Osteocyte (in vitro differentiated cells): ENCODE data around the gene NBPF12. TPM values are rescaled to one million over a fixed set of nuclear protein-coding genes. Genes with fewer than 3 reads are reported as not detected.
"Not testable (repeated sequence)": the region's sequence is repeated elsewhere in the genome, so short reads cannot be mapped to it uniquely, and the experiment has no call there.

Source experiments
- DNase-seq: peaks from one replicate; pipeline ENCODE4 v3.0.0; 2021; ENCODE audit warnings: mixed read lengths; ENCODE audit not compliant: unreplicated experiment; ENCODE audit errors: extremely low spot score
- H3K27ac Mint-ChIP-seq: one replicate; pipeline ENCODE4 v1.8.0; 2021; ENCODE audit warnings: mild to moderate bottlenecking, mixed read lengths; ENCODE audit not compliant: unreplicated experiment
- H3K27me3 Mint-ChIP-seq: one replicate; pipeline ENCODE4 v1.8.0; 2021; ENCODE audit warnings: mixed read lengths; ENCODE audit not compliant: unreplicated experiment
- H3K36me3 Mint-ChIP-seq: one replicate; pipeline ENCODE4 v1.8.0; 2021; ENCODE audit warnings: mixed read lengths; ENCODE audit not compliant: unreplicated experiment
- H3K4me1 Mint-ChIP-seq: one replicate; pipeline ENCODE4 v1.8.0; 2021; ENCODE audit warnings: mixed read lengths; ENCODE audit not compliant: unreplicated experiment
- H3K4me3 Mint-ChIP-seq: one replicate; pipeline ENCODE4 v1.8.0; 2021; ENCODE audit warnings: mild to moderate bottlenecking, moderate library complexity, mixed read lengths; ENCODE audit not compliant: unreplicated experiment
- H3K9me3 Mint-ChIP-seq: one replicate; pipeline ENCODE4 v1.8.0; 2021; ENCODE audit warnings: mixed read lengths; ENCODE audit not compliant: unreplicated experiment
- total RNA-seq: library from RNA; stranded (reverse); gene quantifications from 2 replicates; pipeline ENCODE4 v1.2.1, GENCODE V29; 2021
- TF ChIP-seq, protein P1 (sequence below): fragments of 200-600 bp; sonication (generic); IDR thresholded peaks from 2 replicates; pipeline ENCODE4 v1.5.0; 2021; ENCODE audit warnings: antibody characterized with exemption, mild to moderate bottlenecking, moderate library complexity

The NBPF12 gene
- total RNA-seq, 1 donor from 2014 or later: 10.6 TPM

DNA sequence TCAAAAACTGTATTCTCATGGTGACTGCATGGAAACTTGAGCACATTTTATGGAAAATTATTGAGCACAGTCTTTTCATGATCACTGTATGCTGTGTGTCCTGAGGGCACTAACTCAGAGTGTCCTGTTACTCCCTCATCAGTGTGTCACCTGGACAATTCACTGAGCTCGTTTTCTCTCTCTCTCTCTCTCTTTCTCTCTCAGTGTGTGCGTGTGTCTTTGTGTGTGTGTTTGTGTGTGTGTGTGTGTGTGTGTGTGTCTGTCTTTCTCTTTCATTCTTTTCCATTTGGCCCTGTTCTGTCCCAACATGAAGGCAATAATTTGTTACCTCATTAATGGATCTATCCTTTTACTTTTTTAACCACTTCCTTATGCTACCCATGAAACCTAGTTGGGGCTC, 49.4 kb downstream of the NBPF12 start:
- not testable (repeated sequence) for H3K27me3 Mint-ChIP-seq, DNase-seq, H3K36me3 Mint-ChIP-seq, H3K9me3 Mint-ChIP-seq, H3K4me1 Mint-ChIP-seq, H3K4me3 Mint-ChIP-seq, H3K27ac Mint-ChIP-seq

DNA sequence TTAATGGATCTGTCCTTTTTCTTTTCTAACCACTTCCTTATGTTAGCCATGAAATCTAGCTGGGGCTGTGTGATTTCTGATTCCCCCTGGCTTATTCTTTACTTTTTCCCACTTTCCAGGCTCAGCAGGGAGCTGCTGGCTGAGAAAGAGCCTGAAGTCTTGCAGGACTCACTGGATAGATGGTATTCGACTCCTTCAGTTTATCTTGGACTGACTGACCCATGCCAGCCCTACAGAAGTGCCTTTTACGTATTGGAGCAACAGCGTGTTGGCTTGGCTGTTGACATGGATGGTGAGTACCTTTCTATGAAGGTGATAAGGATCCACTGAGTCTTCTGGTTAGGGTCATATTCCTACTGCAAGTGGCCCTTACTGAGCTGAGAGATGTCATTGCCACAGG, 51.3 kb downstream of the NBPF12 start:
- H3K9me3 Mint-ChIP-seq, H3K4me1 Mint-ChIP-seq, DNase-seq, H3K27ac Mint-ChIP-seq, H3K27me3 Mint-ChIP-seq, H3K4me3 Mint-ChIP-seq: not testable (repeated sequence)
- peaks cover 13% of the 10 kb centered on the region for H3K36me3 Mint-ChIP-seq

DNA sequence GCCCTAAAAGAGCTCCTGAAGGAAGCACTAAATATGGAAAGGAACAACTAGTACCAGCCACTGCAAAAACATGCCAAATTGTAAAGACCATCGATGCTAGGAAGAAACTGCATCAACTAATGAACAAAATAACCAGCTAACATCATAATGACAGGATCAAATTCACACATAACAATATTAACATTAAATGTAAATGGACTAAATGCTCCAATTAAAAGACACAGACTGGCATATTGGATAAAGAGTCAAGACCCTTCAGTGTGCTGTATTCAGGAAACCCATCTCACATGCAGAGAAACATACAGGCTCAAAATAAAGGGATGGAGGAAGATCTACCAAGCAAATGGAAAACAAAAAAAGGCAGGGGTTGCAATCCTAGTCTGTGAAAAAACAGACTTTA, 70.4 kb downstream of the NBPF12 start:
- H3K27ac Mint-ChIP-seq, H3K4me3 Mint-ChIP-seq, H3K27me3 Mint-ChIP-seq, H3K4me1 Mint-ChIP-seq, H3K36me3 Mint-ChIP-seq, H3K9me3 Mint-ChIP-seq, DNase-seq: not testable (repeated sequence)

- not testable (repeated sequence) for H3K36me3 Mint-ChIP-seq, DNase-seq, H3K9me3 Mint-ChIP-seq, H3K4me1 Mint-ChIP-seq, H3K27ac Mint-ChIP-seq, H3K4me3 Mint-ChIP-seq
- peaks cover 14% of the 10 kb centered on the region for H3K27me3 Mint-ChIP-seq
Measured at GRCh38 chr1:147026975-147027374, 88.9 kb downstream of the NBPF12 start.

DNA sequence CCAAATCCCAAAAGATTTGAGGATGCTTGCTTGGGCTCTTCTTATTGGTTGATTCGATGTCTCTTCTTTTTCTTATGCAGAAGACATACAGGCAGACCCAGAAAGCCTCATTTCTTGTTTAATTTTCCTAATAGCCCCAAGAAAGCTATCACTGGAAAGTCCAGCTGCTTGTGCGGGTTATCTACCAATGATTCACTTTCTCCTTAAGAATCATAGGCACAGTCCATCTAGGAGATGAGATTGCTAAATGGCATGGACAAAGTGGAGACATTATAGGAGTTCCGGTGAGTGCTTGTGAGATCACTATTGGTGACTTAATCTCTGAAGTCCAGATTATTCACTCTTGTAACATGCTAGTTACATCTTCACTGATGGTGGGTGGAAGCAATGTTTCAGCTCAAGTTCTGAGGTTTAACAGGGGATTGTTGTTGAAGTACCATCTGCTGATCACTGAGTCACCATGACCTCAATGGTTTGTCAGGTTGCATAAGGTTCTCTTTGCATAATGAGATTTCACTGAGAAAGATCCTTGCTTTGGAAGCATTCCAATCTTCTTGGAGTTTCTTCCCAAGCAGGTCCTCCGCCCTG, 92.0 kb downstream of the NBPF12 start:
- not testable (repeated sequence) for DNase-seq, H3K27ac Mint-ChIP-seq, H3K9me3 Mint-ChIP-seq, H3K36me3 Mint-ChIP-seq, H3K4me3 Mint-ChIP-seq, H3K4me1 Mint-ChIP-seq
- H3K27me3 Mint-ChIP-seq: peaks cover 25% of the 10 kb centered on the region

DNA sequence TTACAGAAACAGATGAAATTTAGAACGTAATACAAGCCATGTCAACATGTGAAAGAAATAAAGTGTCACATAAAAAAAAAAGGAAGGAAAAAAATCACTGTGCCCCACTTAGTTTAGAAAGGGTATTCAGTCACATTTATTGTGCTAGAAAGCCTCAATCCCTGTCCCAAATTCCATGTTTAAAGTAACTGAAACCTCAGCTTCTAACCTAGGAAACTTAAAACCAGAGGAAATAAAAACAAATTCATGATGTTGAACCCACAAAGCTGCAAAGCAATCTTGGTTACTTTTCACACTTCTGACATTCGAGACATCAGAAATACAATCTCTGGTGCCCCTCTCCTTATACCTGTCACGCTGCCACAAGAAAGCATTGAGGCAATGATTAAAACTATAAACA, 101.8 kb downstream of the NBPF12 start:
- TF ChIP-seq, protein P1, sequence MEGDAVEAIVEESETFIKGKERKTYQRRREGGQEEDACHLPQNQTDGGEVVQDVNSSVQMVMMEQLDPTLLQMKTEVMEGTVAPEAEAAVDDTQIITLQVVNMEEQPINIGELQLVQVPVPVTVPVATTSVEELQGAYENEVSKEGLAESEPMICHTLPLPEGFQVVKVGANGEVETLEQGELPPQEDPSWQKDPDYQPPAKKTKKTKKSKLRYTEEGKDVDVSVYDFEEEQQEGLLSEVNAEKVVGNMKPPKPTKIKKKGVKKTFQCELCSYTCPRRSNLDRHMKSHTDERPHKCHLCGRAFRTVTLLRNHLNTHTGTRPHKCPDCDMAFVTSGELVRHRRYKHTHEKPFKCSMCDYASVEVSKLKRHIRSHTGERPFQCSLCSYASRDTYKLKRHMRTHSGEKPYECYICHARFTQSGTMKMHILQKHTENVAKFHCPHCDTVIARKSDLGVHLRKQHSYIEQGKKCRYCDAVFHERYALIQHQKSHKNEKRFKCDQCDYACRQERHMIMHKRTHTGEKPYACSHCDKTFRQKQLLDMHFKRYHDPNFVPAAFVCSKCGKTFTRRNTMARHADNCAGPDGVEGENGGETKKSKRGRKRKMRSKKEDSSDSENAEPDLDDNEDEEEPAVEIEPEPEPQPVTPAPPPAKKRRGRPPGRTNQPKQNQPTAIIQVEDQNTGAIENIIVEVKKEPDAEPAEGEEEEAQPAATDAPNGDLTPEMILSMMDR: no peak
- Mint-ChIP-seq H3K27ac (no peak overlapping the region), H3K36me3 (no peaks in the 10 kb centered on the region), H3K9me3 (no peaks in the 10 kb centered on the region), H3K4me1 (no peaks in the 10 kb centered on the region), H3K27me3 (peaks cover 24% of the 10 kb centered on the region), H3K4me3 (no peak overlapping the region)
- no peak for DNase-seq

DNA sequence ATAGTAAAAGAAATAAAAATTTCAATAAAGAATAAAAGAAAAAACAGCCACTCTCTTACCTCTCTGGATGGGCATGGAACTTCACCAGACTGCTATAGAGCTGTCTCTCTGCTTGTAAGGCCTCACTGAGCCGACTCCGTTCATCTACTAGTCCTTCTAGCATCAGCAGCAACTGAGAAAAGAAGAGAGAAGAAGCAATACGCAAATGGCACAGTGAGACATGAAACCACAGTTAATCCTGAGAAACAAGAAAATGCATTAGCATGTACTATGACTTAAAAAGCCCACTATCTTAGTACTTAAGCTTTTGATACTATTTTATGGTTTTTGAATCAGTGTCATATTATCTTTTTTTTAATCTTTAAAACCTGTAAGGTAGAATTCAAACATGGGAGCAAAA, 104.8 kb downstream of the NBPF12 start:
- not testable (repeated sequence) for DNase-seq, H3K27ac Mint-ChIP-seq, H3K4me1 Mint-ChIP-seq, H3K9me3 Mint-ChIP-seq, H3K36me3 Mint-ChIP-seq, H3K4me3 Mint-ChIP-seq
- H3K27me3 Mint-ChIP-seq: peaks cover 23% of the 10 kb centered on the region

DNA sequence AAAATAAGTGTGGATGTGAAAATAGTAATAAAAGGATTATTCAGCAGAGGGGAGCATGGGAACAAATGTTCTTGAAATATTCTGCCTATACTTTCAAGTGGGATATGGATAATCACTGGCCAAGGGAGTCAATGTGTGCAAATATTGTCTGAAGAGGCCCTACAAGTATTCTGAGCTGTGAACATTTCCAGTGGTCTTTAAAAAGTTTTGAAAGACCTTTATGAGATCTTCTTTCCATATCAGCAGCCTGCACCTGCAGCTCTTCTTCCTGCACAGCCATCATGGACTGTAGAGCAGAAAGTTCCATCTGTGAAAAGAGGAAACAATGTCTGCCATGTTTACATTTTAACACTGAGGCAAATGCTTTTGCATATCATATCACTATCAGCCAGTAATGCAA, 106.4 kb downstream of the NBPF12 start:
- not testable (repeated sequence) for H3K4me3 Mint-ChIP-seq, H3K9me3 Mint-ChIP-seq, DNase-seq, H3K36me3 Mint-ChIP-seq, H3K27ac Mint-ChIP-seq, H3K4me1 Mint-ChIP-seq
- H3K27me3 Mint-ChIP-seq: peaks cover 18% of the 10 kb centered on the region

Other genes with a start within 250 kb of the NBPF12 start
- gene PRKAB2, start 234.1 kb downstream of the NBPF12 start, total RNA-seq: 10.1 and 14.0 TPM in 2 replicates